HG03575 (cell line): ENCODE measurements around the gene ADGRB2.

ENCODE experiments used
- ATAC-seq: cut with Tn5 transposase; IDR thresholded peaks from one replicate; pipeline ENCODE4 v1.9.1; 2021; ENCODE audit not compliant: unreplicated experiment, insufficient number of reproducible peaks, low FRiP score; ENCODE audit errors: extremely low read depth

The ADGRB2 gene

DNA sequence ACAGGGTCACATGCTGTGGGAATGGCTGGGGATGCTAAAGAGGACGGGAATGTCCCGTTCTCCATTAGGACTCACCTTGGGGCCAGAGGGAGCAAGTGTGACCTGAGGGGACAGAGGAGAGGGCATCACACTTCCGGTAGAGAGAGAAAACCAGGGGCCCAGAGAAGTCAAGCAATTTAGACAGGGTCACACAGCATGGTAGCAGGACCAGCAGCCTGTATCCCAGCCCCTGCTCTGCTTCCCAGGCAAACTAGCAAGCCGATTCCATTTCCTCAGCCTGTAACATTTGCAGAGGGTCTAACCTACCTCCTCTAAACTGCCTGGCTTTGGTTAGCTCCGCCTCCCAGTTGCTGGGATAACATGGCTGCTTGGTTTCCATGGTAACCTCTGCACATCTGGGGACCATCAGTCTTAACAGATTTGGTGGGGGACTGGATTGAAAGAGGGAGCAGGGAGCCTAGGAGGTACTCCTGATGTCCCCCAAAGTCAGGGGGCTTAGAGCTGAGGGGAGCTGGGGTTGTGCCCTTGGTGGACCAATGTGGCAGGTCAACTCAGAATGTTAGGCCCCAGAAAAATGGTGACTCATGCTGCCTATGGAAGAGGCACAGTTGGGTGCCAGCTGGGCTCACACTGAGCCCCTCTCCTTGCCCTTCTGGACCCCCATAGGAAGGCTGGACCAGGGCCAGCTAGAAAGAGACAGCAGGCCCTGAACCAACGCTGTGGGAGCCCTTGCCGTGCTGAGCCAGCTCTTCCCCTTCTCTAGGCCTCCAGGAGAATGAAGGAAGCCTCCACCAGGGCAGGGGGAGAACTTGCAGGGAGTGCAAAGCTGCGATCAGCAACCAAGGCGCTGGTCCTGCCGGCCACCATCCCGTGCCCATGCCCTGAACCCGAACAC, 69.8 kb downstream of the ADGRB2 start:
- no peak for ATAC-seq

DNA sequence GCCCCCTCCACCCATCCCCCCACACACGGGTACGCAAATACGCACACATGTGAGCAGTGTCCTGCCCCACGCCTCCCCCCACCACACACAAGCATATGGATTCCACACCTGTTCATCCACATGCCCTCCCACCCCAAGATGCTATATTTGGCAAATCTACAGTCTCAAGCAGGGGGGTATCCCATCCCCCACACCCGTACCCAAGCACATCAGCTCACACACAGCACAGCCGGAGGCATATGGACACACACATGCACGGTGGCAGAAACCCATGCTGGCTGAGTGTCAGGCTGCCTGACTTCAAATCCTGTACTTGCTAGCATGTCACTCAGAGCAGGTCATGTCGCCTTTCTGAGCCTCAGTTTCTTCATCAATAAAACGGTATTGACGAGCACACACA, 70.9 kb downstream of the ADGRB2 start:
- no peak for ATAC-seq

DNA sequence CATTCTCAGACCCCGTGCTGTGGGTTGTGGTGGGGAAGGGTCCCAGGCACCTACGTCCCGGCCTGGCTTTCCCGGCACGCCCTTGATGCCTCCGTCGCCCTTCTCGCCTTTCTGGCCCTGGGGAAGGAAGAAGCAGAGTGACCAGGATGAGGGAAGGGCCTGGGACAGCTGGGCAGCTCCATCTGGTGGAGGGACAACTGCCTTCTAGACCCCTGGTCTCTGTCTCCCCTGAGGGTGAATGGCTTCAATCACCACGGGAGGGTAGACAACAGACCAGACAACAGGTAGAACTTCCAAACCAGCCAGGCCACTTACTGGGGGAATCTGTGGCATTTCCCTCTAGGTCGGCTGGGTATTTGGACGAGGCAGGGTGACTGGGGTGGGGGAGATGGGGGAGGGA, 72.2 kb downstream of the ADGRB2 start:
- no peak for ATAC-seq

DNA sequence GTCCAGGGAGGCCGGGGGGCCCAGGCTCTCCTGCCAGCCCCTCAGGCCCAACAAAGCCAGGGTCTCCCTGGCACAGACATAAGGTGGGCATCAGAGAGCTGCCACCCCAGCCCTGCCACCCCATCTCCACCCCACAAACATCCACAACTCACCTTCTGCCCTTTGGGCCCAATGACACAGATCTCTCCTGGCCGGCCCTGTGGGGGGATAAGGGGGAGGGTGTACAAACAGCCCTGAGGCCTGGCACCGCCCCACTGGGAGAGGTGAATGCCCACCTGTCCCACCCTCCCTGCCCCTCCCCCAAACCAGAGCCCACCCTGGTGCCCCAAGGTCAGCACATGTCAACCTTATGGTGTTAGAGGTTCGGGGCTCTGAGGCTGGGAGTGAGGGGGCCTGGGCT, 72.7 kb downstream of the ADGRB2 start:
- no peak for ATAC-seq

DNA sequence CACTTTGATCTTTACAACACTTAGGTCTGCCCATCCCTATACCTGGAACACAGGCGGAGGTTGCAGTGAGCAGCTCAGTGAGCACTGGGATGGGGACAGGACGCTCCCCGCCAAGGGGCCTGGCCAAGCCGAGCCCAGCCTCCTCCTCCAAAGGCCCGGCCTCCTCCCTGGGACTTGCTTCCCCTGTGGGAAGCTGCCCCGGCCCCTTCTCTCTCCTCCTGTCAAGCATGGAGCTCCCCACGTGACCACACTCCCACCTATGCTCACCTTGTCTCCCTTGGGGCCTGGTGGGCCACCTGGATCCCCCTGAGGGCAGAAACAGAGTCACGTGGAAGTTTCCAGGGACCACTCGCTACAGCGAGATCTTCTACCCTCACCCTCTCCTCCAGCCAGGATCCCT, 73.2 kb downstream of the ADGRB2 start:
- ATAC-seq: no peak

DNA sequence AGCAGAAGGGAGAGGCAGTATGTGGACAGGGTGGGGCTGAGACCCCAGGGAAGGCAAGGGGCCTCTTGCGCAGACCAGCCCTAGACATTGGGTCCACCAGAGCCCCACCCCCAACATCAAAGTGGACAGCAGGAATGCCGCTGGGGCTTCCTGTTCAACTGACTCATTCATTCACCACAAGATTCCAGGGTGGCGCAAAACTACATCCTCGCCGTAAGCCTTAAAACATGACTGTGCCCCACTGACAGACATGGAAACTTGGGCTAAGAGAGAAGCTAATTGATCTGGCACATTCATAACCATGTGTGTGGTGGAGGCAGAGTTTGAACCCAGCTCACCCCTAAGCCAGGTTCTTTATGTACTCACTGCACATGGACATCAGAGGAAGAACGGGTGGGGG, 74.3 kb downstream of the ADGRB2 start:
- no peak for ATAC-seq

DNA sequence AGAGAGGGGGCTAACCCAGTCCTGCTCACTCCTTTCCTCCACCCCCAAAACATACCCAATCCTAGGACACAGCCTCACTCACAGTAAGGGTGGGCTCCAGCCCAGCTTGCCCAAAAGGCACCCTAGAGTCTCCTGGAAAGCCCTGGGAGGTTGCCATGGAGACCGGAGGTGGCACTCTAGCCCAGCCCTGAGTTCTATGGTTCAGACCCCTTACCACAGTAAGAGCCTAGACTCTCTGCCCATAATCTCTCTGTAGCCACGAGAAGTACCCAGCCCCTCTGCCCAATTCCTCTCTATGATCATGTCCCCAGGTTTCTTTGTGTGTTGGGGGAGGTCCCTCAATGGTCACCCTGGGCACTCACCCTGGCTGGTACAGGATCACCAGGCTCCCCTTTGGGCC, 74.8 kb downstream of the ADGRB2 start:
- no peak for ATAC-seq

DNA sequence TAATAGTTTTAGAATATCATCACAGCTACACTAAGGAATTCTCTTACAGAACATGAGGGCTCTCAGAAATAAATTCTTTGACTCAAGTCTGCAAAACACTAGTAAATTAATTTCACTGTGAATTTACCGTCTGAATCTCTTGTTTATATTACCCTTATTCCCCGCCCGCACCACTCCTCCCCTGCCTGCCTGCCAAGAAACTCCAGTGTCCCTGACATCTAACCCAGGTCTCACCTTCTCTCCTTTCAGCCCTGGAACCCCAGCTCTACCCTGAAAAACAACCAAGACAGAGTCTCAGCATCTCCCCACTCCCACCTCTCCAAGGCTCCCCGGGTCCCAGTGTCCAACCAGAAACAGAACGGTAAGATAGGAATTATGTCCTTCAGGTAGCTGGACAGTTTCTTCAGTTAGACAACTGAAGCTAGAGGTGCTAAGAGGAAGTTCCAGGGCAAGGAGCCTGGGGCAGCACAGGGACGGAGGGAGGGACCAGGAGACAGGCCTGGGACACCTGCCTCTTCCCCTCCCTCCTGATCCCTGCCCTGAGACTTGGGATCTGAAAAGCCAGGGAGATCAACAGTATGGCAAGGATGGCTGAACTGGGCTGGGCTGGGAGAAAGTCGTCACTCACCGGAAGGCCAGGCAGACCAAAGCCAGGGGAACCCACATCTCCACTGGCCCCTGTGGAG, 75.8 kb downstream of the ADGRB2 start:
- ATAC-seq: no peak

DNA sequence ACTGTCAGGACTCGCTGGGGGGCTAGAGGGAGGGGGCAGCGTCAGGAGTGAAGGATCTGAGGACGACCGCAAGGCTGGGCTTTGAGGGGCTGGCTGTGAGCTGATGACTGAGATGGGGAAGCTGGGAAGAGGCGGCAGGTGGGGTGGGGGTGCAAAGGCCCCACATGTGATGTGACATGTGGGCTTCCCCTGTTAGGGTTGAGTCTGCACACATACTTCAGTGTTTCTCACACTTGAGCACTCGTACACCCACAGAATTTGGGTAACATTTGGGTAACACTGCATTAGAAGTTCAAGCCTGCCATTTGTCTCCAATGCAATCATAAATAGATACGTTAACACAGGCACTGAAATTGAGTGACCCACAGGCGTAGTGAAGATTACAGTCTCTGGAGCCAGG, 76.5 kb downstream of the ADGRB2 start:
- no peak for ATAC-seq

DNA sequence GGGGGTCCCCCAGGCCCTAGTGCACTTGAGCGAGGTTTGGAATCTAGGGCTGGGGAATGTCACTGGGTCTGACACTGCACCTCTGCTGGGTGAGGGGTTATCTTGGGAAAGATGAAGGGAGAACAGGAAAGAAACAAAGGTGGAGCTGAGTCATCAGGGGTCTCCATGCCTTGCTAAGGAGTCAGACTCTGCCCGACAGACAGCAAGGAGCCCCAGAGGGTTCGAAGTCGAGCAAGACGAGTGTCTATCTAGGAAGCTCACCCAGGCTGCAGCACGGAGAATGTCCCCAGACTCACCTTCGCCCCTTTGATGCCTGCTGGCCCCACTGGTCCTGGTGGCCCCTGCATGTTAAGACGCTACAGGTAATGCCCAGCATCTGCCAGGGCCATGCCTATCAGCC, 78.3 kb downstream of the ADGRB2 start:
- no peak for ATAC-seq

DNA sequence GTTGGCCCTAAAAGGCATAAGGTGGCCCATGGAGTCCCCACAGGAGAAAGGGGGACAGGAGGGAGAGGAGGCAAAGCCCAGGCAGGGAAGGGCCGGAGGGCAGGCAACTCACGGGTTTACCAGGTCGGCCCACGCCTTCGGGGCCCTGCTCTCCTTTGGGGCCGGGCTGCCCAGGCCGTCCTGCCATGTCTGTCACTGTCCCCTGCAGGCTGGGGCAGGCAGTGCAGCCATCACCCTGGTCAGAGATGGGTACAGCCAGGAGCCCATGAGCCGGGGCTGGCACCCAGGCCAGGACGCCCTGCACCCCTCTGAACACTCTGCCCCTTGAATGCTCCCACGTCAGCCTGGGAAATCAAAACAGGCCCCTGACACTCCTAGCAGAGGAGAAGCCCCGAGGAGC, 80.1 kb downstream of the ADGRB2 start:
- no peak for ATAC-seq

DNA sequence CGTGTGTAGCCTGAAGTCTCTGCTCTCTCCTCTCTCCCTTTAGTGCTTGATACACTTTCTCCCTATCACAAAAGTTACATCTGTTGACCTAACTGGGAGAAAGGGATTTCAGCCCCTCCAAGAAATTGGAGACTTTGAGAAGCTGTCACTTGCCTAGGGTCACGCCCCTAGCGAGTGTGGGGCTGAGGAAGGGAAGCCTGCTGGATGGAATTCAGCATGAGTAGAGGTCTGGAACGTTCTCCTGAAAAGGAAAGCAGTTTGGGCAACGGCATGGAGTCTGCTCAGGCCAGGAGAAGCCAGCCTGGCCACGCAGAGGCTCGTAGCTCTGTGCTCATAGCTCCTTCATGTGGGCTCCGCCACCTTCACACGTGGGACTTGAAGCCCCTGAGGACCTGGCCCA, 82.7 kb downstream of the ADGRB2 start:
- ATAC-seq: no peak

DNA sequence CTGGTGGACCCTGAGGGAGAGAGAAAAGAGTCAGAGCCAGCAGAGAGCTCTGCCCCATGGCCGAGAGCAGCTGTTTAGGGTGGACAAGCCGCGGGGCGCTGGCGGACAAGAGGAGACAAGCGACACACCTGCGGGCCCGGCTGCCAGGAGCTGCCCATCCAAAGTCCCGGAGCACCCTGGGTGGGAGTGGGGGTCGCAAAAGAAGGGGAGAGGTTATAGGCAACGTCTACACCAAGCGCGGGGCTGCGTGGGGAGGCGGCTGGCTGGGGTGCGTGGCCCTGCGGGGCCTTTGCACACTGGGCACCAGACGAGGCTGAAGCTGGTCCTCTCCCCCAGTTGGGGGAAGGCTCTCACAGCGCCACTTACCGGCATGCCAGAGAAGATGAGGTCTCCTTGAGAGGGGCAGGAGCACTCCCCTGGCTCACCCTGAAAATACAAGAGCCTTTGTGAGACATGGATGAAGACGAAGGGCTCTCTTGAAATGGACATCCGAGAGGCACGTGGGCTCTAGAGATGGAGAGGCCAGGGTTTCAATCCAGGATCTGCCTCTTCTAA, 84.4 kb downstream of the ADGRB2 start:
- no peak for ATAC-seq

DNA sequence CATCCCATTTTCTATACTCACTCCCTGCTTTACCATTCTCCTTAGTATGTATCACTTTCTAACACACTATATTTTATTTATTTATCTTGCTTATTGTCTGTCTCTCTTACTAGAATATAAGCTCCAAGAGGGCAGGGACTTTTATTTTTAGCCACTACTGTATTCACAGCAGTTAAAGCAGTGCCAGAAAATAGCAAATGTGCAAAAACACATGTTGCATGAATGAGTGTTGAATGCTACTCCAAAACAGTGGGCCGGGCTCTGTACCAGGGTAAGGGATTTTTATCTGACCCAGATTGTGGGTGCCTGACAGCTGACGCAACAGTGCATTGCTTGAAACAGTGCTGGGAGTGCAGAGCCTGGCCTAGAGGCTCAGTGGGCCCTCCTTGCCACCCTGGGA, 85.0 kb downstream of the ADGRB2 start:
- no peak for ATAC-seq

DNA sequence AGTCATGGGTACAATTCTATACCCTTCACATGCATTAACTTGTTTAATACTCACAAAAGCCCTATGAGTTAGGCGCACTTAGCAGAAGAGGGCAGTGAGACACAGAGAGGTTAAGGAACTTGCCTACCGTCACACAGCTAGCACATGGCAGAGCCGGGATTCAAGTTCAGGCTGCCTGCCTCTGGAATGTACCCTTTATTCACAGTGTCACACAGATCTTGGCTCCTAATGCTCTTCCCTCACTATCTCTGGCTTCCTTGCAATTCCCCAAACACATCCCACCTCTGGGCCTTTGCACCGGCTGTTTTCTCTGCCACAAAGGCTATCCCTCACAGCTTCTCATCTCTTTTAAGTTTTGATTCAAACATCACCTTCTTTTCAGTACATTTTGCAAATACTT, 85.5 kb downstream of the ADGRB2 start:
- ATAC-seq: no peak

DNA sequence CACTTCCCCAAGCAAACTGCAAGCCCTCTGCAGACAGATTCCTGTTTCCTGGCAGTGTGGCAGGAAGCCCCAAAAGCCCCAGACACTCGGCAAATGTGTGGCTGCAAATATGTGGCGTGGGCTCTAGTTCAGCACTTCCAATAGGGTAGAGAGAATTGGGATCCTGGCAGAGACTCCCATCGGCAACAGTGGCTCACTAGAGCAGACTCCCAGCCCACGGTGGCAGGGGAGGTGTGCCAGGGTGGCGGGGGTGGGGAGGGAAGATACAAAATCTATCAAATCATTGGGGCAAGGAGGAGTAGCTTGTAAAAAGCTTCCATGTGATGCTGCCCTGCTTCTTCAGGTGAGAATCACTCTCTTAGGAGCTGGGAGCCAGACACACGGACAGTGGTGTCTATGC, 86.2 kb downstream of the ADGRB2 start:
- ATAC-seq: no peak

DNA sequence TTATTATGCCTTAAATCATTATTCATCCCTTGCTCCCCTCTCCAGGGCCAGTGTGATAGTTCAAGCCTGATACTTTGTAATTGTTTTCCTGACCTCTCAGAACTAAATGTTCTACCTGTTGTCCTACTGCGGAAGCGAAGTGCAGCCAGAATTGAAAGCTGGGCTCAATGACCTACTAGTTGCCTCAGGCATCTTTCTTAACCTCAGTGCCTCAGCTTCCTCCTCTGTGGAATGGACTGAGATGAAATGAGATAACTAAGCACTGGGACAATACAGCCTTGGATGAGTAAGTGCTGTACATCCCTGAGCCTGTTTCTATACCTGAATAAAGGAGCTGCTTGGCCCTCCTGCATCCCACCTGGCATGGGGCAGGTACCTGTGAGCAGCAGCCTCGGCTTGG, 86.7 kb downstream of the ADGRB2 start:
- no peak for ATAC-seq
